A673 (cell line): ENCODE measurements around the gene CCDC6.

ENCODE experiments used
- EZH2 ChIP-seq: fragments of 200-600 bp; sonication (generic); IDR thresholded peaks from 2 replicates; pipeline ENCODE4 v1.6.1; 2017; ENCODE audit warnings: borderline replicate concordance, low read depth, mild to moderate bottlenecking, mixed read lengths, antibody characterized with exemption, low read length; ENCODE audit not compliant: poor library complexity, severe bottlenecking
- TF ChIP-seq, protein P1 (sequence below): fragments of 300-800, 200-600 bp; sonication (generic); conservative IDR thresholded peaks from 2 replicates; pipeline ENCODE4 v1.5.1; 2017; ENCODE audit warnings: low read depth, mild to moderate bottlenecking, antibody characterized with exemption, low read length, moderate library complexity, mixed read lengths

DNA sequence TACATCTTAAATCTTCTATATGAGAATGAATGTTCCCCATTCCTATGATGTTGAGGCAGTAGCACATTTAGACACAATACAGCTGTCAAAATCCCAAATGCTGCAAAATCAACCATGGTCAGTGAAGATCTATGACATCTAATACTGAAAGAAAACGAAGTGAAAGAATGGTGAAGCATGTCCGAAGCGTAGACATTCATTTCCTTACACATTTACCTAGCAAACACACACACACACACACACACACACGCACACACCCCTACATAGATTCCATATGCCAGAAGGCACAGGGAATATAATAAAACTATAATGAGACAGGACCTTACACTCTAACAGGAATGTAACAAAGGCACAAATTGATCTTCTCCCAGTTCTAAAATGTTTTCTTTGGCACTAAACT, 32.5 kb downstream of the CCDC6 start:
- TF ChIP-seq, protein P1, sequence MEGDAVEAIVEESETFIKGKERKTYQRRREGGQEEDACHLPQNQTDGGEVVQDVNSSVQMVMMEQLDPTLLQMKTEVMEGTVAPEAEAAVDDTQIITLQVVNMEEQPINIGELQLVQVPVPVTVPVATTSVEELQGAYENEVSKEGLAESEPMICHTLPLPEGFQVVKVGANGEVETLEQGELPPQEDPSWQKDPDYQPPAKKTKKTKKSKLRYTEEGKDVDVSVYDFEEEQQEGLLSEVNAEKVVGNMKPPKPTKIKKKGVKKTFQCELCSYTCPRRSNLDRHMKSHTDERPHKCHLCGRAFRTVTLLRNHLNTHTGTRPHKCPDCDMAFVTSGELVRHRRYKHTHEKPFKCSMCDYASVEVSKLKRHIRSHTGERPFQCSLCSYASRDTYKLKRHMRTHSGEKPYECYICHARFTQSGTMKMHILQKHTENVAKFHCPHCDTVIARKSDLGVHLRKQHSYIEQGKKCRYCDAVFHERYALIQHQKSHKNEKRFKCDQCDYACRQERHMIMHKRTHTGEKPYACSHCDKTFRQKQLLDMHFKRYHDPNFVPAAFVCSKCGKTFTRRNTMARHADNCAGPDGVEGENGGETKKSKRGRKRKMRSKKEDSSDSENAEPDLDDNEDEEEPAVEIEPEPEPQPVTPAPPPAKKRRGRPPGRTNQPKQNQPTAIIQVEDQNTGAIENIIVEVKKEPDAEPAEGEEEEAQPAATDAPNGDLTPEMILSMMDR: no peak
- no peak for TF ChIP-seq EZH2
